Measurements from ENCODE around the gene EED.
"Not testable (repeated sequence)": the region's sequence is repeated elsewhere in the genome, so short reads cannot be mapped to it uniquely, and the experiment has no call there.

The EED gene

DNA sequence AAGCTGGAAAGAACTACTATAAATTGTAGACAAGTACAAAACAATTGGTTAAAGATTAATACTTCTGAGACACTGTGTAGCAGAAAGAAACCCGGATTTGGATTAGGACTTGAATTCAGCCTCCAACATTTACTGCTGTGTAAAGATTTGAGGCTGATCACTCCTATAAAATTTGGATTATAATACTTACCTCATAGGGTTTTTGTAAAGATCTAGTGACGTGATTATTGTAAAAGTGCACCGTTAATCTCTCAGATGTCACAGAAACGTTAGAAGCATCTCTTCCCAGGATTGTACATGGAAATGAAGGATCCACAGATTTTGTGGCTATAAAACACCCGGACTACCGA, 57.2 kb downstream of the EED start:
- DNase-seq: no peak

- DNase-seq: peak; percentile 93
Observed at GRCh38 chr11:86302092-86302793, 57.7 kb downstream of the EED start, which contains the start of gene HIKESHI. Gene HIKESHI (plus strand): TSS chr11:86302240. CDS start chr11:86302449, 209 bp downstream.

DNA sequence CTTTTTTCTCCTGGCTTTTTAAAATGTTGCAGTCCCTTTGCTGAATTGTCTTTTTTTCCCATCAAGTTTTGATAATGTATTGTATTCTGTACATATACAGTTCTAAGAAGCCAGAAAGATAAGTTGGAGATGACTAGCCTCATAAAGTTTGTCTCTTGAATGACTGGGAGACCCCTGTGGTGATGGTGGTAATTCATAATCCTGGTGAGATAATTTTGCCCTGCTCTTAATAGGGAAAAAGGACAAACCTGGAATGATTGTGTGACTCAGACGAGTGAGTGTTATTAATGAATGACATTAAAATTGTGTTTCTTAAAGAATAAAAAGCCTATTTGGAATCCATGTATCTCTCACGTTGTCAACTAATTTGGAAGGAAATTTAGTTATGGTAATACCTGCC, 58.7 kb downstream of the EED start:
- no peak for DNase-seq

DNA sequence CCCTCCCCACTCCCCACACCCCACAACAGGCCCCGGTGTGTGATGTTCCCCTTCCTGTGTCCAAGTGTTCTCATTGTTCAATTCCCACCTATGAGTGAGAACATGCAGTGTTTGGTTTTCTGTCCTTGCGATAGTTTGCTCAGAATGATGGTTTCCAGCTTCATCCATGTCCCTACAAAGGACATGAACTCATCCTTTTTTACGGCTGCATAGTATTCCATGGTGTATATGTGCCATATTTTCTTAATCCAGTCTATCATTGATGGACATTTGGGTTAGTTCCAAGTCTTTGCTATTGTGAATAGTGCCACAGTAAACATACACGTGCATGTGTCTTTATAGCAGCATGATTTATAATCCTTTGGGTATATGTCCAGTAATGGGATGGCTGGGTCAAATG, 64.2 kb downstream of the EED start:
- not testable (repeated sequence) for DNase-seq

DNA sequence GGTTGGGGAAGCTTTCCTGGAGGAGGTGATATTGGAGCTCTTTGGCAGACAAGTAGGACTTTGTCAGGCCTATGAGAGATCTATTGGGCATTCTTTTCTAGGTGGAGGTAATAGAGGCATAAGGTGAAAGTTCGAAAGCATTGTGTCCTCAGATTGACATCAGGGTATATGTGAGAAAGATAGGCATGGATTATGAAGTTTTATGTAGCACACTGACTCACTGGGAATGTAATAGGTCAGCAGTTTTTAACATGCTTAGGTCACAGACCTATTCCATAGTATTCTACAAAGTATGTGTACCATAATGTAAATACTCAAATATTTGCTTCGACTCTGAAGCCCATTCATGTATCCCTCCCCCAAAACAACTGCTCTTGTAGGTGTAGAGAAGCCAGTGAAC, 69.2 kb downstream of the EED start:
- no peak for DNase-seq

- no peak for DNase-seq
Observed at GRCh38 chr11:86314636-86315035, 70.1 kb downstream of the EED start.

Data from NCI-H1694 treated with DMSO at 0.1 percent for 48 hours (cell line).